Smooth muscle cell (in vitro differentiated cells): ENCODE results near the gene VAMP4. TPM values are rescaled to one million over a fixed set of nuclear protein-coding genes. Genes with fewer than 3 reads are reported as not detected.

ENCODE experiments used
- DNase-seq: peaks from one replicate; lab custom pipeline; 2025; ENCODE audit not compliant: unreplicated experiment; lab: John Stamatoyannopoulos, UW
- H2AFZ ChIP-seq: fragments of 200-600 bp; sonication (generic); 2 replicates; pipeline ENCODE4 v1.6.0; 2016; ENCODE audit warnings: antibody characterized with exemption, low read depth, mild to moderate bottlenecking
- H3F3A ChIP-seq: fragments of 200-600 bp; sonication (generic); 2 replicates; pipeline ENCODE4 v1.6.0; 2017; ENCODE audit warnings: antibody characterized with exemption, low read depth
- H3K27ac ChIP-seq: fragments of 200-600 bp; sonication (generic); 2 replicates; pipeline ENCODE4 v1.5.1; 2016; ENCODE audit warnings: low read depth, mild to moderate bottlenecking
- H3K27me3 ChIP-seq: fragments of 200-600 bp; sonication (generic); 2 replicates; pipeline ENCODE4 v1.6.1; 2016; ENCODE audit warnings: low read depth, mild to moderate bottlenecking
- H3K36me3 ChIP-seq: fragments of 200-600 bp; sonication (generic); 2 replicates; pipeline ENCODE4 v1.5.1; 2016; ENCODE audit warnings: low read depth
- H3K4me1 ChIP-seq: fragments of 200-600 bp; sonication (generic); 2 replicates; pipeline ENCODE4 v1.5.1; 2016; ENCODE audit warnings: low read depth
- H3K4me2 ChIP-seq: fragments of 200-600 bp; sonication (generic); 2 replicates; pipeline ENCODE4 v1.6.0; 2016; ENCODE audit warnings: mild to moderate bottlenecking
- H3K4me3 ChIP-seq: fragments of 200-600 bp; sonication (generic); 2 replicates; pipeline ENCODE4 v1.5.1; 2016; ENCODE audit warnings: mild to moderate bottlenecking
- H3K79me2 ChIP-seq: fragments of 200-600 bp; sonication (generic); 2 replicates; pipeline ENCODE4 v1.6.0; 2016; ENCODE audit warnings: low read depth, mild to moderate bottlenecking
- H3K9ac ChIP-seq: fragments of 200-600 bp; sonication (generic); 2 replicates; pipeline ENCODE4 v1.6.0; 2016; ENCODE audit warnings: low read depth
- H3K9me3 ChIP-seq: fragments of 200-600 bp; sonication (generic); replicated peaks from 2 replicates; pipeline ENCODE4 v1.5.1; 2016; ENCODE audit warnings: low read depth
- H4K20me1 ChIP-seq: fragments of 200-600 bp; sonication (generic); 2 replicates; pipeline ENCODE4 v1.6.0; 2016; ENCODE audit warnings: low read depth
- WGBS: methylation state at CpG from one replicate; pipeline ENCODE4 v1.1.7; 2016; ENCODE audit warnings: low lambda C conversion rate; 5-methylcytosine and 5-hydroxymethylcytosine counted together
- polyA plus RNA-seq: library from polyadenylated mRNA; unstranded; fragments of >200 nt; fragmentation: Nextera tagmentation; extraction: Ambion mirVana; gene quantifications from 2 replicates; pipeline ENCODE4 v1.2.1, GENCODE V29; 2016
- total RNA-seq: library from RNA; depleted of rRNA; stranded (reverse); fragments of >200 nt; gene quantifications from 2 replicates; pipeline ENCODE4 v1.2.3, GENCODE V29; 2014
- TF ChIP-seq, protein P1 (sequence below): fragments of 200-600 bp; sonication (generic); IDR thresholded peaks from 2 replicates; pipeline ENCODE4 v1.5.1; 2017; ENCODE audit warnings: borderline replicate concordance, mild to moderate bottlenecking, antibody characterized with exemption; ENCODE audit not compliant: insufficient read depth, poor library complexity, severe bottlenecking

VAMP4 gene
- total and polyA plus RNA-seq, 2 experiments from 2014 or later, result 15.2 to 17.4 TPM

DNA sequence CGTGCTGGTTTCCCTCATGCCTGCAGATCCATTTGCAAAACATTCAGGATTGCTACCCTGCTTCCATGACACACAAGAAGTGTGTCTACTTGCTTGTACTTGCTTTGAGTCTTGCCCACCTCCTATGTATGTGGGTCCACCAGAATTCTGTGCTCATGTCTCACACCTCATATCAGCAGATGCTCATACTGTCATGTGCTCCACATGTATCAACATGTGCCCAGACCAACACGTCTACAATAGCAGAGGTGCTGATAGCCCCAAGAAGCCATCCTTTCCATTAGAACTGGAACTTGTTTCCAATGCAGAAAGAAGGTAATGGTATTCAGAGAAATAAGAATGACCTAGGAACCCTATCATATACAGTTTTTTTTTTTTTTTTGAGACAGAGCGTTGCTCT lies 61.5 kb downstream of the VAMP4 start:
- Histone ChIP-seq H3K4me1 (no peaks in the 10 kb centered on the region), H3K27me3 (no peaks in the 10 kb centered on the region), H3K79me2 (no peaks in the 10 kb centered on the region), H3K36me3 (no peaks in the 10 kb centered on the region), H3K4me2 (no peak overlapping the region), H3K4me3 (no peak overlapping the region), H3K9me3 (no peaks in the 10 kb centered on the region), H3K27ac (no peak overlapping the region), H3K9ac (no peak overlapping the region), H3F3A (no peaks in the 10 kb centered on the region), H2AFZ (no peak overlapping the region), H4K20me1 (no peaks in the 10 kb centered on the region)
- DNase-seq, result no peak
- 91% methylated on average over 3 of the region's 3 CpGs for WGBS
- TF ChIP-seq, protein P1, sequence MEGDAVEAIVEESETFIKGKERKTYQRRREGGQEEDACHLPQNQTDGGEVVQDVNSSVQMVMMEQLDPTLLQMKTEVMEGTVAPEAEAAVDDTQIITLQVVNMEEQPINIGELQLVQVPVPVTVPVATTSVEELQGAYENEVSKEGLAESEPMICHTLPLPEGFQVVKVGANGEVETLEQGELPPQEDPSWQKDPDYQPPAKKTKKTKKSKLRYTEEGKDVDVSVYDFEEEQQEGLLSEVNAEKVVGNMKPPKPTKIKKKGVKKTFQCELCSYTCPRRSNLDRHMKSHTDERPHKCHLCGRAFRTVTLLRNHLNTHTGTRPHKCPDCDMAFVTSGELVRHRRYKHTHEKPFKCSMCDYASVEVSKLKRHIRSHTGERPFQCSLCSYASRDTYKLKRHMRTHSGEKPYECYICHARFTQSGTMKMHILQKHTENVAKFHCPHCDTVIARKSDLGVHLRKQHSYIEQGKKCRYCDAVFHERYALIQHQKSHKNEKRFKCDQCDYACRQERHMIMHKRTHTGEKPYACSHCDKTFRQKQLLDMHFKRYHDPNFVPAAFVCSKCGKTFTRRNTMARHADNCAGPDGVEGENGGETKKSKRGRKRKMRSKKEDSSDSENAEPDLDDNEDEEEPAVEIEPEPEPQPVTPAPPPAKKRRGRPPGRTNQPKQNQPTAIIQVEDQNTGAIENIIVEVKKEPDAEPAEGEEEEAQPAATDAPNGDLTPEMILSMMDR, result no peak

DNA sequence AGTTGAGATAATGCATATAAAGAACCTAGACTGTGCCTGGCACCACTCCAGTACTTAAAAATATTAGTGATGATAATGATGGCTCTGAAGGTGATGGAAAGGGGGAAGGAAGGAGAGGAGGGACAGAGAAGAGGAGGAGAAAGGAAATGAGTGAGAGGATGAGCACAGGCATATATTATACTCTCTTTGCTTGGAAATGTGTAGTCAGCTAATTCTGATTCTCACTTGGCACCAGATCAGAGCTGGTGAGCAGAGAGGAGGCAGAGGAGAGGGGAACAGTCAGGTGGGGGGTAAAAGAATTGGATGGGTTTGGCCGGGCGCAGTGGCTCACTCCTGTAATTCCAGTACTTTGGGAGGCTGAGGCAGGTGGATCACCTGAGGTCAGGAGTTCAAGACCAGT lies 65.0 kb downstream of the VAMP4 start:
- 88% methylated on average over 2 of the region's 2 CpGs for WGBS
- H4K20me1 ChIP-seq, result no peaks in the 10 kb centered on the region
- H3K27ac ChIP-seq, result no peak overlapping the region
- no peak overlapping the region for H2AFZ ChIP-seq
- H3K36me3 ChIP-seq, result no peaks in the 10 kb centered on the region
- H3K4me1 ChIP-seq, result no peaks in the 10 kb centered on the region
- no peaks in the 10 kb centered on the region for H3F3A ChIP-seq
- no peaks in the 10 kb centered on the region for H3K27me3 ChIP-seq
- no peaks in the 10 kb centered on the region for H3K9me3 ChIP-seq
- DNase-seq, result no peak
- TF ChIP-seq, protein P1, result no peak
- H3K9ac ChIP-seq, result no peak overlapping the region
- H3K79me2 ChIP-seq, result no peaks in the 10 kb centered on the region
- no peak overlapping the region for H3K4me2 ChIP-seq
- no peak overlapping the region for H3K4me3 ChIP-seq

DNA sequence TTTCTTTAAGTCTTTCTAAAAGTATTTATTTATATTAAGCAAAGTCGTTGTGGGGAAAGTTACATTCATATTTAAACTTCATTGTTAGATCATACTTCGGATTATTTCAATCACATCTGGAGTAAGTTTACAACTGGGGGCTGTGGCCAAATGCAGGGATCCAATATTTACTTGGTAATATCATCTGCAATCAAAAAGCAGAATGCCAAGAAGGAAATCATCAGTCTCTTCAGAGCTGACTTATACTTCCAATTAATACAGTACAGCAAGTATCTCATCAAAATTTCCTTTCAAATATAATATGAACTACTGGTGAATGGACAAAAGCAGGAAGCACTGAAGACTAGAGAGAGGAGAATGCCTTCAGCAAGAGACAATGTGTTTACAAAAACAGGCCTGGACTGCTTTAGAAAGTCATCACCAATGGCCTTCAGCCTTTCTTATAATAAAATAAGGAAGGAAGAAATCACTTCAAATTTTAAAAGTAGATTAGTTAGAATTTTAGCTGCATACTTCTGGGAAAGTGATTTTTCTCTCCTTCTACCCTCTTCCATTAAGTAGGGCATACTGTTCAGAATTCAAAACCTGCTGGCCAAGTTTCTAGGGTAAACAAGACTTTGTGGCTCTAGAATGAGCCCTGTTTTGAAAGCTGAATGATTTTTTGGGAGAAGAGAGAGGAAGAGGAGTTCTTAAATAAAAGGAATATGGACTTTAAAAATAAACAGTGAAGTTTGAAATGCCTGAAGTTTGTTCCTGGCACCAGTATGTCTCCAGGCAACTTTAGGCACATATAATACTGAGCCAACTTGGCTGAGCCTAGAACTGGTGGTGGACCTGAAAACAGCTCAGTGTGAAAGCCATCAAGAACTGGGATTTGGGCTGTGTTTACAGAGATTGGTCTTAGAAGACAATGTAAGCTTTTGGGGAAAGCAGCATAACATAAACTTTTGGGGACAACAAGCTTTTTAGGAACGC lies 67.1 kb downstream of the VAMP4 start:
- 85% methylated on average over 3 of the region's 3 CpGs for WGBS
- no peak for DNase-seq
- Histone ChIP-seq H3K9me3 (no peaks in the 10 kb centered on the region), H3K27ac (no peak overlapping the region), H3F3A (no peaks in the 10 kb centered on the region), H4K20me1 (no peaks in the 10 kb centered on the region), H3K4me3 (no peak overlapping the region), H3K4me1 (no peaks in the 10 kb centered on the region), H3K27me3 (no peaks in the 10 kb centered on the region), H3K79me2 (no peaks in the 10 kb centered on the region), H3K9ac (no peak overlapping the region), H2AFZ (no peak overlapping the region), H3K36me3 (no peaks in the 10 kb centered on the region), H3K4me2 (no peak overlapping the region)
- TF ChIP-seq, protein P1, result no peak
